GM18519 (cell line): ENCODE results near the gene ANKS1B.
"Not testable (repeated sequence)": the region's sequence is repeated elsewhere in the genome, so short reads cannot be mapped to it uniquely, and the experiment has no call there.

ENCODE experiments used
- ATAC-seq: cut with Tn5 transposase; IDR thresholded peaks from one replicate; pipeline ENCODE4 v1.9.1; 2021; ENCODE audit warnings: mild to moderate bottlenecking, moderate library complexity; ENCODE audit not compliant: unreplicated experiment, low FRiP score

Gene ANKS1B

DNA sequence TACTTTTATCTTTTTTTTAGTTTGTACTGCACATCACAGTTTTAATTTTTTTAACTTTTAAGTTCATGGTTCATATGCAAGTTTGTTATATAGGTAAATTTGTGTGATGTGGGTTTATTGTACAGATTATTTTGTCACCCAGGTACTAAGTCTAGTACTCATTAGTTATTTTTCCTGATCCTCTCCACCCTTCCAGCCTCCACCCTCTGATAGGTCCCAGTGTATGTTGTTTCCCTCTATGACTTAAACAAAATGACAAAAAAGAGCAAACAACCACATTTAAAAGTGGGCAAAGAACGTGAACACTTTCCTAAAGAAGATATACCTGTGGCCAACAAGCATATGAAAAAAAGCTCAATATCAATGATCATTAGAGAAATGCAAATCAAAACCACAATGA lies 273.5 kb downstream of the ANKS1B start:
- no peak for ATAC-seq

DNA sequence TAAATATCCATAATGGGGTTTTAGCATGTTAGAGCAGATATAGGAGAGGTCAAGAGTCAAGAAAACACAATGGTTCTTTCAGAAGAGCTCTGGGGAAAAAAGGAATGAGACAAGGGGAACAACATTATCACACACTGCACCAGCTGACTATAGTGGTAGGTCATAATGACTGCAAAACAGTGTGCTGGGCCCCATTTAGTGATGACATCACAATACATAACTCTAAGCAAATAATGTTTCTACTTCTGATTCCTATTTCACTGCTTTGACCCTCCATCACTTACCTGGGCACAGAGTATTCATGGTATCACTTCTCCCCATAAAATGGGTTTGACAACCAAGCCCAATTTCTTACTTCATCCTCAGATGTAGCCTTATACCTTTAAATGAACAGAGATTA lies 275.1 kb downstream of the ANKS1B start:
- ATAC-seq: no peak

DNA sequence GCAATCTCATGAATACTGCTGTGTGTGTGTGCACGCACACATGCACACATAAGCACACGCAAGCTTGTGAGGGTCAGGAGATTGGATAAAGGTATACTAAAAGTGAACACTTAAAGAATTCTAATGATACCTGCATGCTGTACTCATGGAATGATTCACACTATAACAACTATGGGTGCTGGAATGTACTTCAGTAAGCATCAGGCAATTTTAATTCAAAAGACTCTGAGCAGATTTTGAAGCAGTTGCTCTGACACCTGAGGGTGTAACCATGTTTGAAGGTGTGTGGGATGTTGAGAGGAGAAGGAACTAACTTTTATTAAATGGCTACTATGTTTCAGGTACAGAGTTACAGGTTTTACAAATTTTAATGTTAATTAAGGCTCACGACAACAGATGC lies 275.6 kb downstream of the ANKS1B start:
- ATAC-seq: no peak

DNA sequence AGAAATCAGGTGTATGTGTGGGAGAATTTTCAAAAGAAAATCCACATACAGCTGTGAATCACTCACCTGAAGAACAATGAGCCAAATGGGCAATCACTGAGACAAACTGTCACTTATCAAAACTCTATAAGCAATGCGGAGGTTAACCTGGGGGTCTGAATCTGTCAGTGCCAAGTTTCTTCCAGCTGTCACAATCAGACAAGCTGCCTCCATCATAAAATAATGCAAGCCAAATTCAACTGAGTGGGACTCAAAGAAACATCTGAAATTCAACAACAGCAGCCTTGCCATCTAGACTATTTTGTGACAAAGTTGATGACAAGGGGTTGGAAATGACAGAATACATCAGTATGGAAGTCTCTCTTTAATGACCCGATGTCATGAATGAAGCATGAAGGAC lies 276.9 kb downstream of the ANKS1B start:
- ATAC-seq: no peak

DNA sequence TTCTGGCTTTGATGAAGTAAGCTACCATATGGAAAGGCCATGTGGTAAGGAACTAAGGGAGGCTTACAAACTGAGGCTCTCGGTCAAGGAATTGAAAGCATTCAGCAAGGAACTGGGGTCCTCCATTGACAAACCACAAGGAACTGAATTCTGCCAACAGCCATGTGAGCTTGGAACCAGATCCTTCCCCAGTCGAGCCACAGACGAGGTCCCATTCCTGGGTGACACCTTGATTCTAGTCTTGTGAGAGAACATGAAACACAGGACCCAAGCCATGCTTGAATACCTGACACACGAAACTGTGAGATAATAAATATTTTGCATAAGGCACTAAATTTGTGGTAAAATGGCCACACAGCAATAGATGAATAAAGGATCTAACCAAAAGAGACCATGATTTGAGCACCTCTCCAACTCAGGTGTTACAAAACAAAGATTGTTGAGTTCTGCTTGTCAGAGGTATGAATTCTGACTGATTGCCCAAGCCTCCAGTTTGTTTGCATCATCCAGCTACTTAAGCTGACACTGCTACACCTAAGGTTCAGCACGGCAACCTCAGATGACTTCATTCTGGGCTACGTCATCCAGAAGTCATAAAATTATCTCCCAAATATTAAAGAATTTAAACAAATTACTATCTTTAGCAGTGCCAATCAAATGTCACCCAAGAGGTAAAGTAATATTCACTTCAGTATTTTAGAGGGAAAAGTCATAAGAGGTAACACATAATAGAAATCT lies 277.8 kb downstream of the ANKS1B start:
- no peak for ATAC-seq

DNA sequence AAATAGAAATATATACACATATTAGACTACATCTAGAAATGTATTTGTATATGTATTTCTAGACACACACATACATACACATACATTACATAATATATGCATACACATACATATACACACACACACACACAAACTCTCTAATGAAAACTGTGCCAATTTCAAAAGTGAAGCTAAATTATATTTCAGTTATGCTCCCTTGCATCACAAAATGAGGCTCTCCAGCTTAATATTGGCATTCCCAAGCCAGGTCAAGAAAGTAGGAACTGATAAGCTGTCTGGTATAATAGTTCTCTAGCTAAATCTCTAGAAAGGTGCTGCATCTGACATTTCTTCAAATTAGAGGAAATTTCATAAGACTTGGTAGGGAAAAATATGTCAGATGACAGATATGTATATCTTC lies 280.3 kb downstream of the ANKS1B start:
- no peak for ATAC-seq

DNA sequence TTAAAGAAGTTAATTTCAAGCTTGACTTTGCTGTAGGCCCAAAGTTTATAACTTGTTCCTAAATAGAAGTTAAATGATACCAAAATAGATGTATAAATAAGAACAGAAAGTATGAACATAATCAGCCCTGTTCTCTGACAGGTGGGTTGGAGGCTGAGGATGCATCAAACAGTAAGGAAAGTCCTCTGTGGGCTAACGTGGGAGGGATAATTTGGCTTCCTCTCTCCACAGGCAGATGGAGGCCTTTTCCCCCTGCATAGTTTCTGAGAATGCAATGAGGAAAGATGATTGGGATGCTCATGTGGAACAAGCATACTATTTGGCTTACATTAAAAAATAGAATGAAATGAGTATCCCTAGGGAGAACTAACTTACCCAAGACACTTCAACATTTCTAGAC lies 280.7 kb downstream of the ANKS1B start:
- ATAC-seq: no peak

DNA sequence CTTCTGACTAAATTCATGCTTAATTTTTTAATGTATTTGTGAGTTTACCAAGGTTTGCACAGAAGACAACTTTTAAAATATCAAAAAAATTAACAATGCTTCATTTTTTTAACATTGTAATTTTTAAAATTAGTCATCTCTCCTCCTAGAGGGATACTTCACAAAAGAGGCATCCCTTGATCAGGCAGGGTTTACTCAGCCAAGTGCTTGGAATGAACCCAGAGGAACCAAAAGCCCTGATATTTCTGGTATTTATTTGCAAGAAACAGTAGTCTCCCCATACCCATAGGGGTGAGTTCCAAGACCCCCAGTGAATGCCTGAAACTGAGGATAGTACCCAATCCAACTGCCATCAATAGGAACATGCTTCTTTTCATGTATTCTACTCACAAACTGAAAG lies 284.7 kb downstream of the ANKS1B start:
- ATAC-seq: no peak

DNA sequence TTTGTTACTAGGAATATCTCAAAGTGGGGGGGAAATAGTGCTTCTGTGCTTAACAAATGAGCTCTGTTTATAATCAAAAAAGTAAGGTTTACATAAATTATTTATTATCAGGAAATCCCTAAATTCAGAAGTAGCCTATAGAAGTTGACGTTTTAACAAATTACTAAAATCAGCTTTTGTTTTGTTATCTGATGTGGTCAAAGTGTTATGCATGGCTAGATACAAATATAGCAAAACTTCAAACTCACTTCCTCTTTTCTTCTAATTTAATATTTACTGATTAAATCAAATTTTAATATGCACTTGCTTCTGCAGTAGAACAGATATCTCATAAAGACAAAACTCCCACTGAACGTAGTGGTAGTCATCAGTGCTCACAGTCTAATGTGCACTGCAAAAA lies 289.7 kb downstream of the ANKS1B start:
- no peak for ATAC-seq

DNA sequence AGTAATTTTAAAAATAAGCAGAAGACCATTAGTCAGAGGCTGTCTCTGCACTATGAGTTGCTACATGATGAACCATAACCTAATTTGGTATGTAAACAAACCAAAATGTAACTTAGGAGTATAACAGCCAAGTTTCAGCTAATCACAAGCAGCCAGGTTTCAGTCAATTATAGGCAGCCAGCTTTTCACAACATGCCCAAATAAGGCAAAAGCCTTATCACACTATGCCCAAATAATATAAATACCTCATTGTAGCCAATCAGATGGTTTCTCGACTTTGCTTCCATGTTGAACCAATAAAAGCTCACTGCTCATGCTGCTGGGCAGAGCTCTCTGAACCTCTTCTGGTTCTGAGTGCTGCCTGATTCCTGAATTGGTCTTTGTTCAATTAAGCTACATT lies 298.6 kb downstream of the ANKS1B start:
- no peak for ATAC-seq

DNA sequence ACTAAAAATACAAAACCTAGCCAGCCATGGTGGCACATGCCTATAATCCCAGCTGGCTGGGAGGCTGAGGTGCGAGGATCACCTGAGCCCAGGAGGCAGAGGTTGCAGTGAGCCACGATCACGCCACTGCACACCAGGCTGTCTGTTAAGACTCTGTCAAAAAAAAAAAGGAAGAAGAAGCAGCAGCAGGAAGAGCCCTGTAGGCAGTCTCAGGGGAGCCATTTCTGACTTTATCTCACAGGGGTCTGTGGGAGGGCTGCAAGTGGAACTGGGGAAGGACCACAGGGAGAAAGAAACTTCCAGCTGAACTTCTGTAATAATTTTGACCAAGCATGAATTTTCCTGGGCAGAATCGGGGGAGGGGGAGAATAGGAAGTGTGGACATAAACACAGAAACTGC lies 304.5 kb downstream of the ANKS1B start:
- ATAC-seq: no peak

DNA sequence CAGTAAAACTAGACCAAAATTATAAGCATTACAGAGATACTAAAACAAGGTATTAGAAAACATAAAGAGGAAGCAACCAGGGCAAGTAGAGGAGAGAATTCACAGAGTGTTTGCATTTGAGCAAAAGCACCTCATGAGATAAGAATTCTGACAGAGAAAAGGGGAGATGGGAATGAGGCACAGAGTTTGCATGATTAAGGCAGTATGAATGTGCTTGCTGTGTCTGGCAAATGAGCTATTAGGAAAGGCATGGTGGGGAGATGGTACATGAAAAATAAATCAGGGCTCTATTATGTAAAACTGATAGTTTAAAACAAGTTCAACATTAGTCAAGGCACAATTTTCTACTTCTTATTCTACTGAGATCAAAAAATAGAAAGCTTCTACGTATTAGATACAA lies 314.1 kb downstream of the ANKS1B start:
- ATAC-seq: no peak

DNA sequence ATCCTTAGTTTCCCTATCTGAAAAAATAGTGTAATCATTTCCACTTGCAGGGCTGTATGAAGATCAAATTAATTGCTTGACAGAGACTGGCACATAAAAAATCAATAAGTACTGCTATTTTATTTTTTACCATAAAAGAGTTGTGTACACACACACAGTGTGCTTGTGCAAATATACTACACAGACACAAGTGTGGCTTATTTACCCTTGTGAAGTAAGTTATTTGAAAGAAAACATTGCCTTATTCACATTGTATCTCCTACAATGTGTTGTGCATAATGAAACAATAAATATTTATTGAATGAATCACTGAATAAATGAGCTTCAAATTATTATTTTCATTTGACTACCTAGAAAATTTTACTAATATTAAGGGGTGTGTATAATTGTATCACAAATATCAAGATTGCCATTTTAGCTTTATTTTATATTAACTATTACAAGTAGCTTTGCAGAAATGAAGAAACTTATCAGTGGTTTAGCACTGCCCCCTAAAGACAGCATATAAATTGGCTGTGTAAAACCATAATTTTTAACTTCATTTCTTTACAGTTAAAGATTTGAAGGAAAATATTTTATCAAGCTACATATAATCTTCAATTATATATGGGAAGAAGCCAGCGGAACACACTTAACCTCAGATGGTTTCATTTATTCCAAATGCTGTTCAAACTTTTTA lies 325.9 kb downstream of the ANKS1B start:
- ATAC-seq: no peak

DNA sequence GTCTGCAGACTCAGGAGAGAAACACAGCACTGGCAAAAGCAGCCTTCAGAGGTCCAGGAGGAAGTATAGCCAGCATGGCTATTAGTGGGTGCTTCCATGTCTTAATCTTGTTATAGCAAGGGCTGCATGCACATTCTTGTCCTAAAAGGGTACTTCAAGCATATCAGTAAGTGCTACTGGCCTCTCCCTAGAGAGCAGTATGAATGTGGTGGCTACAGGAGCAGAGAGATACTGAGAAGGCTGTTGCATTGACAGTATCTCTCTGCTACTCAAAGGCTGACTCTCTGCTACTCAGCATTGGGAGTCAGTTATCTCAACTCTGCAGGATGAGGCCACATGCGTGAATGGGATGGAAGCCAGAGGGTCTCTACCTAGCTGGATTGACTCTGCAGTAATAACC lies 335.2 kb downstream of the ANKS1B start:
- no peak for ATAC-seq

DNA sequence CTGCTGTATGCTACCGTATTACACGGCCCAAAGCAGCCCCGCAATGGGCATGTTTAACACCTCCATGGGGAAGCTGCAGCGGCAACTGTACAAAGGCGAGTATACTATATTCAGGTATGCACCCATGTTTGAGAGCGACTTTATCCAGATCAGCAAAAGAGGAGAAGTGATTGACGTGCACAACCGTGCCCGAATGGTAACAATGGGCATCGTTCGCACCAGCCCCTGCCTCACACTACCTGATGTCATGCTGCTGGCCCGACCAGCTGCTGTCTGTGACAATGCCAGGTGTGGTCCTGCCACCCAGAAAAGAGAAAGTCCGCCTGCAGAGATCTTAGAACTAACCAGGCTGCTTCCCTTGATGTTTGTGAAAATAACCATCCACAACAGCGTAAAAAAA lies 336.6 kb downstream of the ANKS1B start:
- no peak for ATAC-seq

DNA sequence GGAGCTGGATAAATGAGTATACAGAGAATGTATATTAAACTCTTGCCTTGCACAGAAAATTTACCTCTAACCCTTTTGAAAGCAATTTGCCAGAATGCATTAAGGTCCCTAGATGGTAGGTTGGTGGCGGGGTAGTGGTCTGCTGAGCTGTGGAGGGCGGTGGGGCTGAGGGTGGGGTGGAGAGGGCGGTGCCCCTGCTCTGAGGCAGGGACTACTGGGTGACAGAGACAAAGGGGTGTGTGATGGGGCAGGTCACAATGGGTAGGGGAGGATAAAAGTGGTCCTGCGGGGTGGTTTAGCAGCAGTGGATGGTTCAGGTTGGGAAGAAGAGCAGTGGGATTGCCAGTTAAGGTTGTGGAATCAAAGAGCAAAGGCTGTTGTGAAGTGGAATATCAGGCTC lies 337.3 kb downstream of the ANKS1B start, which contains the start of gene GARIN6:
TSS of gene GARIN6 (plus strand) at position 301 of the 400 bp plus-strand sequence. CDS start 422 bp downstream, outside the sequence.
- no peak for ATAC-seq

DNA sequence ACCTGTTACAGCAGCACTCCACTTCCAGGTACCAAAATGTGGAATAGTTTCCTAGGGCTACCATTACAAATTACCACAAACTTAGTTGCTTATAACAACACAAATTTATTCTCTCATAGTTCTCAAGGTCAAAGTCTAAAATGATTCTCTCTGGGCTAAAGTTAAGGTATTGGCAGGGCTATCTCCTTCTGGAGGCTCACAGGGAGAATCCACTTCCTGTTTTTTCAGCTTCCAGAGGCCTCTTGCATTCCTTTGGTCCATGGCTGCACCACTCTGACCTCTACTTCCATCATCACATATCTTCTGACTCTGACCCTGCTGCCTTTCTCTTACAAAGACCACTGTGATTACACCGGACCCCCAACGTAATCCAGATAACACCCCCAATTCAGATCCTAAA lies 340.1 kb downstream of the ANKS1B start:
- ATAC-seq: no peak

DNA sequence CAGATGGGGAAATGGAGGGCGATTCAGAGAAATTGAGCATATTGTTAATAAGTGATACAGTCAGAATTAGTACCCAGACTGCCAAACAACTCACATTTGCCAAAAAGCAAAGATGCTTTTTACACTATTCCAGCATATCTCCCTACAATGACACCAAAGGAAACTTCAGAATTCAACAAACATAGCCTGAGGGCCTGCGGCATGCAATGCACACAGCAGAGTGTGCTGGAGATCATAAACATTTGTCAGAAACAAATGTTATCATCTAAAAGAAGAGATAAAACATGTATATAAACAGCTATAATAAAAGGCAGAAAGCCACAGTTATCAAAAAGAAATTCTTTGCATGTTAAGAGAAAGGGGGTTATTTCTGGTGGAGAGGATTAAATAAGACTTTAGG lies 357.3 kb downstream of the ANKS1B start:
- ATAC-seq: no peak

DNA sequence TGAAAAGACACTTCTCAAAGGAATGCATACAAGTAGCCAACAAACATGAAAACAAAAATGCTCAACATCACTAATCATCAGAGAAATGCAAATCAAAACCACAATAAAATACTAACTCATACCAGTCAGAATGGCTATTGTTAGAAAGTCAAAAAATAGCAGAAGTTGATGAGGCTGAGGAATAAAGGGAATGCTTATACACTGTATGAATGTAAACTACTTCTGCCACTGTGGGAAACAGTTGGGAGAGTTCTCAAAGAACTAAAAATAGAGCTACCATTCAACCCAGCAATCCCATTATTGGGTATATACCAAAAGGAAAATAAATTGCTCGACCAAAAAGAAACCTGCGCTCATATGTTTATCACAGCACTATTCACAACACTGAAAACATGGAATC lies 360.1 kb downstream of the ANKS1B start:
- ATAC-seq: not testable (repeated sequence)

DNA sequence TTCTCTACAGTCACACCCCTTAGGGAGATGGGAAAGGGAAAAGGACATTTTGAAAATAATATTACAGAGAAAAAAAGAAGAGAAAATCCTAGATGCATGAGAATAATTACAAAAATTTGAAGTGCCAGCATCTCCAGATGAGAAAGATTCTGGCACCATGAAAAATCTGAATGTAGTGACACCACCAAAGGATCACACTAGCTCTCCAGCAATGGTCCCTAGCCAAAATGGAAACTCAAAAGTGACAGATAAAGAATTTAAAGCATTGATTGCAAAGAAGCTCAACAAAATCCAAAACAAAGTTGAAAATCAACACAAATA lies 364.6 kb downstream of the ANKS1B start:
- ATAC-seq: no peak

DNA sequence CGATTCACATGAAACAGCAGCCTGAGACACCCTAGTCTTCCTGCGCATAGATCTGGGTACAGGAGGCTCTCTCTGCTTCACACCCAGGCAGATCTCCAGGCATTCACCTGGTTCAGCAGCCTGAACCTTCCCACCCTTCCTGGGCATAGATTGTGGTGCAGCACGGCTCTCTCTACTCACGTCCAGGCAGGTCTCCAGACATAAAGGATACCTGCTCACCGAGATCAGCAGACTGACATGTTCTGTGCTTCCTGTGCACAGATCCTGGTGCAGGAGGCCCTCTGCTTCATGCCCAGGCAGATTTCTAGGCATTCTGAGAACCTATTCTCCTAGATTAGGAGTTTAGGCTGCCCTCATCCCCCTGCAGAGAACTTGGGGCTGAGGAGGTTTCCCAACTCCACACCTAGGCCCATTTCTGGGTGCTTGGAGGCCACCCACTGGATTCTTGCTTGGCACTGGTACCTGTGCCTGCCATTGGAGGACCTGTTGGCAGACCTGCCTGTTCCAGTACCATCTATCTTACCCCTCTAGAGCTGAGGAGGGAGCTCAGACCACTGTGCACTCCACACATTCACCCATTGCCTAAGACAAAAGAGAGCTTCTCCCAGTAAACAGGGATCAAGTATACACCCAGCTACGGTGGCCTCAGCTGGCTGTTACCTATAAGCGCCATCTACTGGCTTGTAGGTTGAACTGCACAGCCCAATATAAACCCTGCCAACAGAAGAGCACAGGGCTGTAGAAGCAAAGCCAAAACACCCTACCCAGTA lies 365.2 kb downstream of the ANKS1B start:
- peak; percentile 98 for ATAC-seq

DNA sequence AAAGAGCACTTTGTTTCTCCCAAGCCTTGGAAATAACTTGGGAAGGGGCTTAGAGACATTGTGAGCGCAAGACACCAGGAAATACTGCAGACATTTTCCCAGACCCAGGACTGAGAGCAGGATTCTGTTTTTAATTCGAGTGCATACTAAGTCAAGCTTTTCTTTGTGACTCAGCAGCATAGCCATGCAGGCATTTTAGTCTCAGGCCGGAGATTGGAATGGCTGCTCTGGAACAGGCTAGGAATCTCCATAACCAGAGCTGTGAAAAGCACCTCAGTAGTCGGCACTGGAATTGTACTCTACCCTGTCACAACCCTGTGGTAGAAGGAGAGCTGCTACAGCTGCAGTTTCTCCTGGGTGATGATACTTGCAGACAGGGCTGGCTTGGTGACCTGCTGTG lies 366.1 kb downstream of the ANKS1B start:
- no peak for ATAC-seq
